HG02981 (cell line): ENCODE measurements around the gene WDFY4.

Source experiments
- ATAC-seq: cut with Tn5 transposase; IDR thresholded peaks from one replicate; pipeline ENCODE4 v1.9.1; 2021; ENCODE audit warnings: mild to moderate bottlenecking, moderate library complexity; ENCODE audit not compliant: unreplicated experiment

WDFY4 gene

GRCh38 chr10:48839809-48840679 is 155.4 kb downstream of the WDFY4 start:
- no peak for ATAC-seq

GRCh38 chr10:48842231-48842630 is 157.6 kb downstream of the WDFY4 start:
- ATAC-seq = no peak

GRCh38 chr10:48843198-48843597 is 158.5 kb downstream of the WDFY4 start:
- ATAC-seq = no peak

GRCh38 chr10:48844616-48845015 is 159.9 kb downstream of the WDFY4 start:
- ATAC-seq = no peak

- ATAC-seq = no peak
Observed at GRCh38 chr10:48845512-48845911, 160.8 kb downstream of the WDFY4 start.

- no peak for ATAC-seq
Observed at GRCh38 chr10:48847691-48848090, 163.0 kb downstream of the WDFY4 start.

GRCh38 chr10:48856855-48857254 is 172.2 kb downstream of the WDFY4 start:
- ATAC-seq = no peak

- ATAC-seq = no peak
Observed at GRCh38 chr10:48872234-48872633, 187.6 kb downstream of the WDFY4 start.

- no peak for ATAC-seq
Observed at GRCh38 chr10:48878091-48878490, 193.4 kb downstream of the WDFY4 start.

GRCh38 chr10:48879451-48879850 is 194.8 kb downstream of the WDFY4 start:
- ATAC-seq = no peak

- ATAC-seq = no peak
Observed at GRCh38 chr10:48880016-48880705, 195.5 kb downstream of the WDFY4 start.

GRCh38 chr10:48881937-48882336 is 197.3 kb downstream of the WDFY4 start:
- ATAC-seq = no peak

GRCh38 chr10:48882881-48883280 is 198.2 kb downstream of the WDFY4 start:
- ATAC-seq = no peak

GRCh38 chr10:48883701-48884100 is 199.0 kb downstream of the WDFY4 start:
- no peak for ATAC-seq

- ATAC-seq = no peak
Observed at GRCh38 chr10:48884179-48885045, 199.7 kb downstream of the WDFY4 start.

- no peak for ATAC-seq
Observed at GRCh38 chr10:48885376-48885775, 200.7 kb downstream of the WDFY4 start.

GRCh38 chr10:48887982-48888381 is 203.3 kb downstream of the WDFY4 start:
- ATAC-seq = no peak

- no peak for ATAC-seq
Observed at GRCh38 chr10:48890888-48891850, 206.5 kb downstream of the WDFY4 start.

- no peak for ATAC-seq
Observed at GRCh38 chr10:48894911-48895802, 210.5 kb downstream of the WDFY4 start.
